H9 (cell line): ENCODE results near the gene ARNT2. TPM values are rescaled to one million over a fixed set of nuclear protein-coding genes. Genes with fewer than 3 reads are reported as not detected.

Source experiments
- DNase-seq: peaks from one replicate; pipeline ENCODE4 v3.0.0-alpha.2; 2017
- H2AFZ ChIP-seq: one replicate; pipeline ENCODE4 v1.6.1; 2013; ENCODE audit warnings: mild to moderate bottlenecking, low read length, control low read depth, moderate library complexity
- H2AK5ac ChIP-seq: 2 replicates; pipeline ENCODE4 v1.6.1; 2013; ENCODE audit warnings: low read length, control low read depth, mixed read lengths; ENCODE audit not compliant: insufficient read length
- H2BK120ac ChIP-seq: one replicate; pipeline ENCODE4 v1.6.1; 2013; ENCODE audit warnings: low read depth, mild to moderate bottlenecking, low read length, control low read depth, inconsistent platforms; ENCODE audit not compliant: poor library complexity, severe bottlenecking
- H2BK12ac ChIP-seq: 2 replicates; pipeline ENCODE4 v1.6.1; 2013; ENCODE audit warnings: low read length, control low read depth, mixed read lengths, low read depth; ENCODE audit not compliant: insufficient read length
- H2BK15ac ChIP-seq: 2 replicates; pipeline ENCODE4 v1.6.1; 2013; ENCODE audit warnings: low read depth, low read length, control low read depth
- H2BK20ac ChIP-seq: one replicate; pipeline ENCODE4 v1.6.1; 2013; ENCODE audit warnings: low read depth, mild to moderate bottlenecking, low read length, control low read depth, inconsistent platforms; ENCODE audit not compliant: poor library complexity, severe bottlenecking
- H2BK5ac ChIP-seq: 2 replicates; pipeline ENCODE4 v1.6.1; 2013; ENCODE audit warnings: low read length, control low read depth, mixed read lengths; ENCODE audit not compliant: insufficient read length
- H3K14ac ChIP-seq: 2 replicates; pipeline ENCODE4 v1.6.1; 2013; ENCODE audit warnings: low read length, control low read depth; ENCODE audit not compliant: insufficient read depth
- H3K18ac ChIP-seq: 2 replicates; pipeline ENCODE4 v1.6.1; 2013; ENCODE audit warnings: low read depth, mild to moderate bottlenecking, mixed read lengths, low read length, control low read depth; ENCODE audit not compliant: insufficient read length
- H3K23ac ChIP-seq: 2 replicates; pipeline ENCODE4 v1.6.1; 2013; ENCODE audit warnings: low read length, control low read depth, mixed read lengths, low read depth; ENCODE audit not compliant: insufficient read length
- H3K23me2 ChIP-seq: 2 replicates; pipeline ENCODE4 v1.6.1; 2013; ENCODE audit warnings: low read depth, mild to moderate bottlenecking, mixed read lengths, low read length, control low read depth; ENCODE audit not compliant: insufficient read length, poor library complexity, severe bottlenecking
- H3K27ac ChIP-seq: 2 replicates; pipeline ENCODE4 v1.5.1; 2013; ENCODE audit warnings: low read length, control low read depth, mixed read lengths, low read depth; ENCODE audit not compliant: insufficient read length
- H3K27me3 ChIP-seq: 2 replicates; pipeline ENCODE4 v1.6.1; 2013; ENCODE audit warnings: low read length, control low read depth, inconsistent platforms; ENCODE audit not compliant: insufficient read depth
- H3K4ac ChIP-seq: 2 replicates; pipeline ENCODE4 v1.6.1; 2013; ENCODE audit warnings: low read depth, mild to moderate bottlenecking, control low read depth, inconsistent platforms, low read length, moderate library complexity
- H3K4me1 ChIP-seq: 2 replicates; pipeline ENCODE4 v1.6.1; 2013; ENCODE audit warnings: low read length, control low read depth, inconsistent platforms; ENCODE audit not compliant: insufficient read depth
- H3K4me2 ChIP-seq: 2 replicates; pipeline ENCODE4 v1.6.1; 2013; ENCODE audit warnings: low read length, control low read depth, mixed read lengths; ENCODE audit not compliant: insufficient read length, insufficient read depth
- H3K56ac ChIP-seq: 2 replicates; pipeline ENCODE4 v1.6.1; 2013; ENCODE audit warnings: low read depth, mild to moderate bottlenecking, mixed read lengths, low read length, control low read depth; ENCODE audit not compliant: insufficient read length
- H3K79me1 ChIP-seq: 2 replicates; pipeline ENCODE4 v1.6.1; 2013; ENCODE audit warnings: low read depth, mild to moderate bottlenecking, moderate library complexity, low read length, control low read depth, inconsistent platforms; ENCODE audit not compliant: insufficient read depth, poor library complexity, severe bottlenecking
- H3K79me2 ChIP-seq: 2 replicates; pipeline ENCODE4 v1.6.1; 2013; ENCODE audit warnings: low read length, control low read depth, inconsistent platforms; ENCODE audit not compliant: insufficient read depth
- H3K9ac ChIP-seq: 2 replicates; pipeline ENCODE4 v1.6.1; 2013; ENCODE audit warnings: low read length, control low read depth, mixed read lengths; ENCODE audit not compliant: insufficient read length; ENCODE audit errors: extremely low read depth
- H3K9me3 ChIP-seq: one replicate; pipeline ENCODE4 v1.6.1; 2013; ENCODE audit warnings: low read depth, low read length, inconsistent platforms; ENCODE audit not compliant: control insufficient read depth
- H3T11ph ChIP-seq: one replicate; pipeline ENCODE4 v1.6.1; 2013; ENCODE audit warnings: mild to moderate bottlenecking, low read length, control low read depth, inconsistent platforms
- H4K20me1 ChIP-seq: one replicate; pipeline ENCODE4 v1.6.1; 2013; ENCODE audit not compliant: control insufficient read depth, insufficient read length, insufficient read depth
- H4K5ac ChIP-seq: 2 replicates; pipeline ENCODE4 v1.6.1; 2013; ENCODE audit warnings: low read depth, mild to moderate bottlenecking, mixed read lengths, low read length, control low read depth; ENCODE audit not compliant: insufficient read length
- H4K8ac ChIP-seq: replicated peaks from 2 replicates; pipeline ENCODE4 v1.6.1; 2013; ENCODE audit warnings: low read length, control low read depth, mixed read lengths, low read depth; ENCODE audit not compliant: insufficient read length
- H4K91ac ChIP-seq: 2 replicates; pipeline ENCODE4 v1.6.1; 2013; ENCODE audit warnings: low read depth, mild to moderate bottlenecking, moderate library complexity, mixed read lengths, low read length, control low read depth; ENCODE audit not compliant: insufficient read length
- H3K27ac Mint-ChIP-seq, 3 experiments: 2 replicates in 2 of 3; 3 replicates in 1 of 3; pipeline ENCODE4 v1.8.0; 2020 to 2021; ENCODE audit warnings: mixed read lengths in 3 of 3, mild to moderate bottlenecking in 1 of 3, moderate library complexity in 1 of 3
- H3K27me3 Mint-ChIP-seq: 2 replicates; pipeline ENCODE4 v1.8.0; 2021; ENCODE audit warnings: low read depth, mild to moderate bottlenecking, moderate library complexity, mixed read lengths
- H3K36me3 Mint-ChIP-seq, 3 experiments: 2 replicates in 2 of 3; 3 replicates in 1 of 3; pipeline ENCODE4 v1.8.0; 2020 to 2021; ENCODE audit warnings: low read depth in 3 of 3, mixed read lengths in 3 of 3; ENCODE audit not compliant: insufficient read depth in 1 of 3
- H3K4me1 Mint-ChIP-seq, 2 experiments: 2 replicates each; pipeline ENCODE4 v1.8.0; 2020; ENCODE audit warnings: mixed read lengths in 2 of 2
- H3K4me3 Mint-ChIP-seq, 2 experiments: 2 replicates in 1 of 2; 3 replicates in 1 of 2; pipeline ENCODE4 v1.8.0; 2020 to 2021; ENCODE audit warnings: mild to moderate bottlenecking in 2 of 2, mixed read lengths in 2 of 2, moderate library complexity in 1 of 2
- H3K9me3 Mint-ChIP-seq, 2 experiments: 2 replicates in 1 of 2; 3 replicates in 1 of 2; pipeline ENCODE4 v1.8.0; 2020; ENCODE audit warnings: mild to moderate bottlenecking in 2 of 2, mixed read lengths in 2 of 2, moderate library complexity in 1 of 2
- WGBS: extraction: QIAGEN DNeasy Blood & Tissue Kit; methylation state at CpG from one replicate; pipeline ENCODE4 v1.1.7; 2013; ENCODE audit warnings: missing lambda C conversion rate, low lambda C conversion rate, mixed read lengths; ENCODE audit not compliant: insufficient read length; ENCODE audit errors: extremely low coverage; 5-methylcytosine and 5-hydroxymethylcytosine counted together
- total RNA-seq: library from RNA; stranded (reverse); gene quantifications from 2 replicates; pipeline ENCODE4 v1.2.1, GENCODE V29; 2021
- TF ChIP-seq, protein P1 (sequence below): fragments of 200-600 bp; sonication (generic); conservative IDR thresholded peaks from 3 replicates; pipeline ENCODE4 v1.8.0; 2021; ENCODE audit warnings: antibody characterized with exemption, mild to moderate bottlenecking

ARNT2 gene
- total RNA-seq, 1 experiment from 2014 or later, result 10.5 TPM

- Mint-ChIP-seq H3K27me3 (no peaks in the 10 kb centered on the region), H3K4me1 (peaks cover 23% of the 10 kb centered on the region in 2 experiments), H3K27ac (no peak overlapping the region; a peak in 1 of 7 replicates), H3K4me3 (no peak overlapping the region), H3K36me3 (no peaks in the 10 kb centered on the region), H3K9me3 (no peaks in the 10 kb centered on the region)
- Histone ChIP-seq H4K8ac (no peak overlapping the region), H3K14ac (no peak overlapping the region), H3K27me3 (no peaks in the 10 kb centered on the region), H3K56ac (no peak overlapping the region), H3K9ac (no peak overlapping the region), H2BK20ac (no peak overlapping the region), H2BK120ac (no peak overlapping the region), H3K27ac (no peak overlapping the region), H3K18ac (no peak overlapping the region), H2BK5ac (no peak overlapping the region), H4K5ac (no peak overlapping the region), H3K79me1 (no peaks in the 10 kb centered on the region), H3K79me2 (no peaks in the 10 kb centered on the region), H3K4ac (no peak overlapping the region), H2BK12ac (no peak overlapping the region), H2AK5ac (no peak overlapping the region), H2BK15ac (no peak overlapping the region), H4K20me1 (no peaks in the 10 kb centered on the region), H3K4me2 (no peak overlapping the region), H3K9me3 (no peaks in the 10 kb centered on the region), H3K4me1 (peaks cover 4% of the 10 kb centered on the region; the same call in 1 of the 2 replicates), H4K91ac (no peak overlapping the region), H3K23me2 (no peaks in the 10 kb centered on the region), H2AFZ (no peak overlapping the region), H3T11ph (no peak overlapping the region), H3K23ac (no peak overlapping the region)
- DNase-seq, result peak; percentile 3
- TF ChIP-seq, protein P1, sequence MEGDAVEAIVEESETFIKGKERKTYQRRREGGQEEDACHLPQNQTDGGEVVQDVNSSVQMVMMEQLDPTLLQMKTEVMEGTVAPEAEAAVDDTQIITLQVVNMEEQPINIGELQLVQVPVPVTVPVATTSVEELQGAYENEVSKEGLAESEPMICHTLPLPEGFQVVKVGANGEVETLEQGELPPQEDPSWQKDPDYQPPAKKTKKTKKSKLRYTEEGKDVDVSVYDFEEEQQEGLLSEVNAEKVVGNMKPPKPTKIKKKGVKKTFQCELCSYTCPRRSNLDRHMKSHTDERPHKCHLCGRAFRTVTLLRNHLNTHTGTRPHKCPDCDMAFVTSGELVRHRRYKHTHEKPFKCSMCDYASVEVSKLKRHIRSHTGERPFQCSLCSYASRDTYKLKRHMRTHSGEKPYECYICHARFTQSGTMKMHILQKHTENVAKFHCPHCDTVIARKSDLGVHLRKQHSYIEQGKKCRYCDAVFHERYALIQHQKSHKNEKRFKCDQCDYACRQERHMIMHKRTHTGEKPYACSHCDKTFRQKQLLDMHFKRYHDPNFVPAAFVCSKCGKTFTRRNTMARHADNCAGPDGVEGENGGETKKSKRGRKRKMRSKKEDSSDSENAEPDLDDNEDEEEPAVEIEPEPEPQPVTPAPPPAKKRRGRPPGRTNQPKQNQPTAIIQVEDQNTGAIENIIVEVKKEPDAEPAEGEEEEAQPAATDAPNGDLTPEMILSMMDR, result no peak
- no CpG with 5 or more reads among the region's 4 CpGs for WGBS
Measured at GRCh38 chr15:80498652-80499051, 94.5 kb downstream of the ARNT2 start.
